Endothelial cell of umbilical vein (primary cell): ENCODE measurements around the gene VPS37C. TPM values are rescaled to one million over a fixed set of nuclear protein-coding genes. Genes with fewer than 3 reads are reported as not detected.

ENCODE experiments used
- BruUV-seq: library from RNA; stranded (reverse); fragments of 400-500 nt; replicated peaks from 2 replicates; lab custom pipeline; 2021; lab: Mats Ljungman, UMichigan
- CTCF ChIA-PET: fragments of 300-600, 350-600 bp; sonication (Branson Sonifier 250); formaldehyde crosslinking; loops from one replicate; lab custom pipeline; 2021; ENCODE audit warnings: antibody characterized with exemption, inconsistent platforms; lab: Charles Lee
- POLR2A ChIA-PET: fragments of 300-600, 350-600 bp; sonication (Branson Sonifier 250); formaldehyde crosslinking; loops from one replicate; lab custom pipeline; 2021; ENCODE audit warnings: antibody characterized with exemption, inconsistent platforms; lab: Charles Lee
- DNase-seq: peaks from one replicate; pipeline ENCODE4 v3.0.0-alpha.2; 2011; ENCODE audit warnings: low read depth, low spot score
- FAIRE-seq: peaks from 2 replicates; lab custom pipeline; 2011; peaks lifted over from hg19 to GRCh38; lab: Jason Lieb, UNC
- H2AFZ ChIP-seq: 2 replicates; pipeline ENCODE4 v1.6.0; 2012; ENCODE audit warnings: low read depth, low read length, control low read depth, inconsistent platforms
- H3K27ac ChIP-seq: 2 replicates; pipeline ENCODE4 v1.5.1; 2011; ENCODE audit warnings: low read depth, mild to moderate bottlenecking, control low read depth, low read length, moderate library complexity; ENCODE audit not compliant: insufficient read depth
- H3K27me3 ChIP-seq, 2 experiments: 2 replicates each; pipeline versions ENCODE4 v1.6.0 to v1.6.1; 2011; ENCODE audit warnings: low read length in 2 of 2, mixed read lengths in 1 of 2; ENCODE audit not compliant: control insufficient read depth in 2 of 2, insufficient read depth in 2 of 2
- H3K36me3 ChIP-seq, 2 experiments: 2 replicates in 1 of 2; 3 replicates in 1 of 2; pipeline ENCODE4 v1.5.1; 2011; ENCODE audit warnings: low read length in 2 of 2, mild to moderate bottlenecking in 1 of 2, moderate library complexity in 1 of 2; ENCODE audit not compliant: control insufficient read depth in 2 of 2, insufficient read depth in 2 of 2; ENCODE audit errors: extremely low read depth in 1 of 2
- H3K4me1 ChIP-seq: 3 replicates; pipeline ENCODE4 v1.5.1; 2011; ENCODE audit warnings: mild to moderate bottlenecking, low read length; ENCODE audit not compliant: control insufficient read depth, insufficient read depth; ENCODE audit errors: extremely low read depth
- H3K4me2 ChIP-seq: 2 replicates; pipeline ENCODE4 v1.6.1; 2011; ENCODE audit warnings: low read length, control low read depth, mixed read lengths; ENCODE audit not compliant: insufficient read depth
- H3K4me3 ChIP-seq, 3 experiments: fragments of 200-600 bp in 1 of 3; sonication (generic), shearing (Covaris generic) in 1 of 3; replicated peaks in 1 of 3; 2 replicates each; pipeline ENCODE4 v1.5.1; 2011 to 2016; ENCODE audit warnings: control low read depth in 3 of 3, low read length in 3 of 3, mild to moderate bottlenecking in 2 of 3, inconsistent platforms in 1 of 3, low read depth in 1 of 3, moderate library complexity in 1 of 3; ENCODE audit not compliant: insufficient read depth in 1 of 3
- H3K79me2 ChIP-seq: 2 replicates; pipeline ENCODE4 v1.6.0; 2012; ENCODE audit warnings: low read length, inconsistent platforms; ENCODE audit not compliant: control insufficient read depth, insufficient read depth
- H3K9ac ChIP-seq: replicated peaks from 2 replicates; pipeline ENCODE3; 2011; ENCODE audit warnings: low read length, control low read depth; ENCODE audit not compliant: insufficient read depth; ENCODE audit errors: extremely low read depth
- H3K9me1 ChIP-seq: replicated peaks from 3 replicates; pipeline ENCODE4 v1.6.0; 2011; ENCODE audit warnings: mild to moderate bottlenecking, low read length; ENCODE audit not compliant: control insufficient read depth, insufficient read depth; ENCODE audit errors: extremely low read depth
- H3K9me3 ChIP-seq: replicated peaks from 2 replicates; pipeline ENCODE4 v1.5.1; 2012; ENCODE audit warnings: low read length, inconsistent platforms; ENCODE audit not compliant: control insufficient read depth, insufficient read depth
- H4K20me1 ChIP-seq: replicated peaks from 2 replicates; pipeline ENCODE3; 2011; ENCODE audit warnings: mild to moderate bottlenecking, low read length; ENCODE audit not compliant: control insufficient read depth, insufficient read depth; ENCODE audit errors: extremely low read depth
- EZH2 ChIP-seq: IDR thresholded peaks from 2 replicates; pipeline ENCODE4 v1.6.1; 2012; ENCODE audit warnings: borderline replicate concordance, low read depth, mild to moderate bottlenecking, moderate library complexity, low read length, inconsistent platforms; ENCODE audit not compliant: severe bottlenecking
- FOS ChIP-seq: IDR thresholded peaks from 2 replicates; pipeline ENCODE4 v1.6.1; 2011; ENCODE audit warnings: mild to moderate bottlenecking, low read length, moderate library complexity, borderline replicate concordance; ENCODE audit not compliant: insufficient read depth
- GATA2 ChIP-seq: IDR thresholded peaks from 2 replicates; pipeline ENCODE4 v1.7.0; 2011; ENCODE audit warnings: low read depth, mild to moderate bottlenecking, moderate library complexity, mixed read lengths, low read length; ENCODE audit not compliant: insufficient read length, insufficient read depth
- JUN ChIP-seq: IDR thresholded peaks from 2 replicates; pipeline ENCODE4 v1.6.1; 2011; ENCODE audit warnings: borderline replicate concordance, low read depth; ENCODE audit not compliant: insufficient read length, insufficient read depth
- MYC ChIP-seq: IDR thresholded peaks from one replicate; pipeline ENCODE4 v1.6.1; 2011; ENCODE audit warnings: mild to moderate bottlenecking, low read depth, low read length
- POLR2A ChIP-seq: IDR thresholded peaks from 2 replicates; pipeline ENCODE4 v1.6.1; 2012; ENCODE audit warnings: low read depth, mild to moderate bottlenecking, control low read depth, low read length
- POLR2AphosphoS5 ChIP-seq: IDR thresholded peaks from 2 replicates; pipeline ENCODE4 v1.6.1; 2012; ENCODE audit warnings: low read depth, mild to moderate bottlenecking, control low read depth, low read length, moderate library complexity; ENCODE audit not compliant: insufficient read depth
- dilution Hi-C: fragments of 300-500 bp; cut with MboI; formaldehyde crosslinking; loops from one replicate; pipeline ENCODE4 v1.15.0; 2019; ENCODE audit warnings: low sequenced_read_pairs; ENCODE audit not compliant: extremely low pct_ligation_motif_present
- intact Hi-C: fragments of 100-400 bp; cut with micrococcal nuclease; formaldehyde crosslinking; loops from one replicate; pipeline ENCODE4 v1.10.0; 2022
- polyA plus RNA-seq, 4 experiments: library from polyadenylated mRNA; depleted of rRNA in 3 of 4; stranded (reverse) in 3 of 4; unstranded in 1 of 4; fragments of >200 nt; gene quantifications; 2 replicates each; pipeline versions ENCODE4 v1.2.1 to v1.2.3, GENCODE V29; 2011 to 2012; ENCODE audit warnings: missing spikeins in 1 of 4
- total RNA-seq: library from RNA; stranded (reverse); gene quantifications from 2 replicates; pipeline ENCODE4 v1.2.3, GENCODE V29; 2021
- TF ChIP-seq, protein P1 (sequence below): IDR thresholded peaks from 2 replicates; pipeline ENCODE4 v1.6.1; 2011; ENCODE audit not compliant: insufficient read depth, insufficient read length
- TF ChIP-seq, protein P2 (sequence below), 2 donors: IDR thresholded peaks; 1 replicate in 1 of 2; 2 replicates in 1 of 2; pipeline ENCODE4 v1.5.1; 2011; ENCODE audit warnings: low read length in 2 of 2, mild to moderate bottlenecking in 2 of 2, moderate library complexity in 2 of 2, control low read depth in 1 of 2, inconsistent platforms in 1 of 2, low read depth in 1 of 2; ENCODE audit not compliant: insufficient read depth in 1 of 2; ENCODE audit errors: extremely low read depth in 1 of 2

The VPS37C gene
- total and polyA plus RNA-seq, 2 donors (not counting 3 experiments of a cell fraction or from before 2014, with no cell fraction given), result 17.7 to 23.4 TPM

DNA sequence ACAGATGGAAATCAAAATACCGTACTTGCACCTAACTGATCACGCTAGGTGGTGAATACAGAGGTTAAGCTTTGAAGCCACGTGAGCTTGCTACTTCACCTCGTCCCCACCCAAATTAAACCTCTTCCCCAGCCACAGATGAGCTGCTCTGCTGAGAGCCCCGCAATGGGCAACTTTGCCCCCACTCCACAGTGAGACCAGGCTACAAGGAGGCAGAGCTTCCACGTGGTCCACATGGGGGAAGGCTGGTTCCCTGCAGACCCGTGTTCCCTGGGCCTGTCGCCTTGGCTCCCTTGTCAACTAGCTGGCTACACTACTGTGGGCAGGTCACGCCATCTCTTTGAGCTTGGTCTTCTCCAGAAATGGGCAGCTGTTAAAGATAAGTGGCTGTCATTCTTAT lies 48.0 kb downstream of the VPS37C start:
- H4K20me1 ChIP-seq, result no peaks in the 10 kb centered on the region
- ChIA-PET POLR2A (no interaction called here), CTCF (interaction anchor here (1.3 to 2.0 kb wide), 2 partner anchors 14 to 16 kb away, joined by 3 to 9 read pairs; no protein-coding TSS in a partner anchor)
- H3K27me3 ChIP-seq, result no peaks in the 10 kb centered on the region
- TF ChIP-seq GATA2 (no peak), FOS (no peak), JUN (no peak), POLR2A (no peak), EZH2 (no peak), MYC (no peak), POLR2AphosphoS5 (no peak)
- TF ChIP-seq, protein P1, sequence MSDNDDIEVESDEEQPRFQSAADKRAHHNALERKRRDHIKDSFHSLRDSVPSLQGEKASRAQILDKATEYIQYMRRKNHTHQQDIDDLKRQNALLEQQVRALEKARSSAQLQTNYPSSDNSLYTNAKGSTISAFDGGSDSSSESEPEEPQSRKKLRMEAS, result no peak
- TF ChIP-seq, protein P2, sequence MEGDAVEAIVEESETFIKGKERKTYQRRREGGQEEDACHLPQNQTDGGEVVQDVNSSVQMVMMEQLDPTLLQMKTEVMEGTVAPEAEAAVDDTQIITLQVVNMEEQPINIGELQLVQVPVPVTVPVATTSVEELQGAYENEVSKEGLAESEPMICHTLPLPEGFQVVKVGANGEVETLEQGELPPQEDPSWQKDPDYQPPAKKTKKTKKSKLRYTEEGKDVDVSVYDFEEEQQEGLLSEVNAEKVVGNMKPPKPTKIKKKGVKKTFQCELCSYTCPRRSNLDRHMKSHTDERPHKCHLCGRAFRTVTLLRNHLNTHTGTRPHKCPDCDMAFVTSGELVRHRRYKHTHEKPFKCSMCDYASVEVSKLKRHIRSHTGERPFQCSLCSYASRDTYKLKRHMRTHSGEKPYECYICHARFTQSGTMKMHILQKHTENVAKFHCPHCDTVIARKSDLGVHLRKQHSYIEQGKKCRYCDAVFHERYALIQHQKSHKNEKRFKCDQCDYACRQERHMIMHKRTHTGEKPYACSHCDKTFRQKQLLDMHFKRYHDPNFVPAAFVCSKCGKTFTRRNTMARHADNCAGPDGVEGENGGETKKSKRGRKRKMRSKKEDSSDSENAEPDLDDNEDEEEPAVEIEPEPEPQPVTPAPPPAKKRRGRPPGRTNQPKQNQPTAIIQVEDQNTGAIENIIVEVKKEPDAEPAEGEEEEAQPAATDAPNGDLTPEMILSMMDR (IDR thresholded peaks at IDR 0.05; ENCODE audit: extremely low read depth in 1 of 2, insufficient read depth in 1 of 2, low read depth in 1 of 2, low read length in 2 of 2), result no peak
- H3K4me3 ChIP-seq, result no peak overlapping the region
- H3K27ac ChIP-seq, result no peak overlapping the region
- H3K9me1 ChIP-seq, result no peaks in the 10 kb centered on the region
- no peak for FAIRE-seq
- no peak overlapping the region for H2AFZ ChIP-seq
- dilution Hi-C loops (no loop called here), intact Hi-C loops (no loop called here)
- no peak for DNase-seq
- H3K4me2 ChIP-seq, result no peak overlapping the region
- no TSS peak for BruUV-seq
- H3K9ac ChIP-seq, result no peak overlapping the region
- no peaks in the 10 kb centered on the region for H3K9me3 ChIP-seq
- no peaks in the 10 kb centered on the region for H3K36me3 ChIP-seq
- no peaks in the 10 kb centered on the region for H3K79me2 ChIP-seq
- no peaks in the 10 kb centered on the region for H3K4me1 ChIP-seq
